ENCODE results near the gene FAM120A. TPM values are rescaled to one million over a fixed set of nuclear protein-coding genes. Genes with fewer than 3 reads are reported as not detected.

The FAM120A gene
- total RNA-seq, 1 experiment from 2014 or later, result 162 TPM

DNA sequence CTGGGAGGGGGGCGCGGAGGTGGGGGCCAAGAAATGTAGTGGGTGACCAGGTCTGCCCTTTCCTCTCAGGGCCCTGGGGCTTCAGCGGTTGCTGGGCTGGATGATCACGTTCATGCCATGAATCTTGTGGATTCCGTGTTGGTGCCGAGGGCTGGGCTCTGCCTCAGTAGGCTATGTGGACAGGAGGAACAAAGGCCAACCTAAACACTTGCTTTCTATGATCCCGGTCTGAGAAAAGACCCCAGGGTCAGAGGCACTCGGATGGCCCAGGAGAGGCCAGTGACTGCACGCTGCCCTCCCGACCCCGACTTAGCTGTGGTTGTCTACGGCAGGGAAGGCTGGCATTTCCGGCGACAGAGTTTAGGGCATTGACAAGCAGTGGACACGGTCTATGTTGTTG, 151.5 kb downstream of the FAM120A start:
- CTCF ChIA-PET, result no interaction called here
- POLR2A ChIA-PET, result no interaction called here
- no peak for TF ChIP-seq CTCF (IDR thresholded peaks at IDR 0.05; ENCODE audit: unreplicated experiment)
- BruUV-seq (replicated peaks), result no TSS peak
- Mint-ChIP-seq H3K36me3 (ENCODE audit: insufficient read depth, unreplicated experiment) (no peaks in the 10 kb centered on the region), H3K4me1 (ENCODE audit: insufficient read depth, unreplicated experiment) (peaks cover 7% of the 10 kb centered on the region), H3K4me3 (ENCODE audit: unreplicated experiment) (no peak overlapping the region), H3K27me3 (ENCODE audit: insufficient read depth, unreplicated experiment) (no peaks in the 10 kb centered on the region), H3K27ac (ENCODE audit: low read depth, unreplicated experiment) (no peak overlapping the region), H3K9me3 (ENCODE audit: unreplicated experiment) (peaks cover 22% of the 10 kb centered on the region)
- intact Hi-C loops (cut with micrococcal nuclease), result no loop called here
- no peak for DNase-seq (ENCODE audit: unreplicated experiment)

DNA sequence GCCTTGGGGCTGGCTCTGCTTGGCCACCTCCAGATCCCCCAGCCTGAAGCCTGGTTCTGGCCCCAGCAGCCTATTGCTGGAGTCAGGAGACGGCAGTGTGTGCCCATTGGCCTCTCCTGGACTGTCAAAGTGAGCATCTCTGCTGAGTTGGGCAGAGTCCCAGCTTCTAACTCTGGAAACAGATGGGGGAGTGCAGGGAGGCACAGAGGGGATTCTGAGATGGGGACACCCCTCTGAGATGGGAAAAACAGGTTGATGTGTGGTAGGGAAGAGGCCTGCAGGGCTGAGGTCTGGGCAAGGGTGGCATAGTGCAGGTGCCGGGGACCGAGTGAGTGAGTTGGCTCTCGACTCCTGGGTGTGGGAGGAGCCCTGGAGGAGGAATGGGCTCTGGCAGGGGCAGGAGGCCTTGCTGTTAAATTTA, 152.4 kb downstream of the FAM120A start:
- CTCF ChIA-PET, result no interaction called here
- POLR2A ChIA-PET, result no interaction called here
- DNase-seq (ENCODE audit: unreplicated experiment), result no peak
- Mint-ChIP-seq H3K9me3 (ENCODE audit: unreplicated experiment) (peaks cover 27% of the 10 kb centered on the region), H3K4me3 (ENCODE audit: unreplicated experiment) (no peak overlapping the region), H3K4me1 (ENCODE audit: insufficient read depth, unreplicated experiment) (peaks cover 7% of the 10 kb centered on the region), H3K36me3 (ENCODE audit: insufficient read depth, unreplicated experiment) (no peaks in the 10 kb centered on the region), H3K27me3 (ENCODE audit: insufficient read depth, unreplicated experiment) (no peaks in the 10 kb centered on the region), H3K27ac (ENCODE audit: low read depth, unreplicated experiment) (no peak overlapping the region)
- intact Hi-C loops (cut with micrococcal nuclease), result no loop called here
- BruUV-seq (replicated peaks), result no TSS peak
- no peak for TF ChIP-seq CTCF (IDR thresholded peaks at IDR 0.05; ENCODE audit: unreplicated experiment)

DNA sequence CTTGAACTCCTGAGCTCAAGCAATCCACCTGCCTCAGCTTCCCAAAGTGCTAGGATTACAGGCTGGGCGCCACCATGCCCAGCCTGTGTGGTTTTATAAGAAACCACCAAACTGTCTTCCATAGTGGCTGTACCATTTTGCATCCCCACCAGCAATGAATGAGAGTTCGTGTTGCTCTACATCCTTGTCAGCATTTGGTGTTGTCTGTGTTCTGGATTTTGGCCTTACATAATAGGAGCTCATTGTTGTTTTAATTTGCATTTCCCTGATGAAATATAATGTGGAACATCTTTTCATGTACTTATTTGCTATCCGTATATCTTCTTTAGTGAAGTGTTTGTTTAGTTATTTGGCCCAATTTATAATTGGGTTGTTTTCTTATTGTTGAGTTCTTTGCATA, 154.7 kb downstream of the FAM120A start:
- no peak for DNase-seq (ENCODE audit: unreplicated experiment)
- no peak overlapping the region for H3K4me3 Mint-ChIP-seq (ENCODE audit: unreplicated experiment)
- peaks cover 7% of the 10 kb centered on the region for H3K36me3 Mint-ChIP-seq (ENCODE audit: insufficient read depth, unreplicated experiment)
- no peaks in the 10 kb centered on the region for H3K27me3 Mint-ChIP-seq (ENCODE audit: insufficient read depth, unreplicated experiment)
- TF ChIP-seq CTCF (IDR thresholded peaks at IDR 0.05; ENCODE audit: unreplicated experiment), result no peak
- BruUV-seq (replicated peaks), result no TSS peak
- no peaks in the 10 kb centered on the region for H3K4me1 Mint-ChIP-seq (ENCODE audit: insufficient read depth, unreplicated experiment)
- ChIA-PET CTCF (interaction anchor here (0.6 to 0.7 kb wide), 2 partner anchors 14 to 442 kb away, joined by 5 to 7 read pairs; no protein-coding TSS in a partner anchor), POLR2A (no interaction called here)
- no peak overlapping the region for H3K27ac Mint-ChIP-seq (ENCODE audit: low read depth, unreplicated experiment)
- intact Hi-C loops (cut with micrococcal nuclease), result no loop called here
- H3K9me3 Mint-ChIP-seq (ENCODE audit: unreplicated experiment), result peaks cover 40% of the 10 kb centered on the region

- CTCF ChIA-PET, result interaction anchor here (0.6 to 0.7 kb wide), 2 partner anchors 83 to 653 kb away, joined by 3 read pairs; no protein-coding TSS in a partner anchor
- BruUV-seq (replicated peaks), result no TSS peak
- Mint-ChIP-seq H3K36me3 (ENCODE audit: insufficient read depth, unreplicated experiment) (peaks cover 7% of the 10 kb centered on the region), H3K27me3 (ENCODE audit: insufficient read depth, unreplicated experiment) (no peaks in the 10 kb centered on the region), H3K4me3 (ENCODE audit: unreplicated experiment) (no peak overlapping the region), H3K4me1 (ENCODE audit: insufficient read depth, unreplicated experiment) (peaks cover 5% of the 10 kb centered on the region), H3K27ac (ENCODE audit: low read depth, unreplicated experiment) (no peak overlapping the region), H3K9me3 (ENCODE audit: unreplicated experiment) (peaks cover 38% of the 10 kb centered on the region)
- no peak for DNase-seq (ENCODE audit: unreplicated experiment)
- intact Hi-C loops (cut with micrococcal nuclease), result no loop called here
- POLR2A ChIA-PET, result interaction anchor here (0.7 kb wide), 1 partner anchor 649 kb away, joined by 3 read pairs; no protein-coding TSS in a partner anchor
- TF ChIP-seq CTCF (IDR thresholded peaks at IDR 0.05; ENCODE audit: unreplicated experiment), result no peak
Observed at GRCh38 chr9:93610206-93610605, 158.7 kb downstream of the FAM120A start.
